Neural cell (in vitro differentiated cells): Measurements from ENCODE around the gene CDH4.

Experiments
- EP300 ChIP-seq: fragments of 450-650 bp; conservative IDR thresholded peaks from 2 replicates; pipeline ENCODE4 v1.6.1; 2014; ENCODE audit warnings: antibody characterized with exemption, mild to moderate bottlenecking, moderate library complexity; ENCODE audit not compliant: poor library complexity, severe bottlenecking
- EZH2 ChIP-seq: fragments of 200-600, 300-800 bp; shearing (Covaris generic), sonication (generic); IDR thresholded peaks from 2 replicates; pipeline ENCODE4 v1.6.1; 2014; ENCODE audit warnings: antibody characterized with exemption, low read length, borderline replicate concordance, mild to moderate bottlenecking; ENCODE audit not compliant: insufficient read depth, poor library complexity, severe bottlenecking
- MXI1 ChIP-seq: fragments of 450-650 bp; conservative IDR thresholded peaks from 2 replicates; pipeline ENCODE4 v1.6.1; 2014; ENCODE audit warnings: antibody characterized with exemption, mild to moderate bottlenecking; ENCODE audit not compliant: poor library complexity, severe bottlenecking
- POLR2AphosphoS5 ChIP-seq: IDR thresholded peaks from 2 replicates; pipeline ENCODE4 v1.6.1; 2012
- RAD21 ChIP-seq: fragments of 450-650 bp; conservative IDR thresholded peaks from 2 replicates; pipeline ENCODE4 v1.6.1; 2014; ENCODE audit warnings: antibody characterized with exemption, mild to moderate bottlenecking, moderate library complexity
- TAF1 ChIP-seq: IDR thresholded peaks from 2 replicates; pipeline ENCODE4 v1.6.1; 2012; ENCODE audit warnings: low read depth
- TF ChIP-seq, protein P1 (sequence below): fragments of 450-650 bp; IDR thresholded peaks from 2 replicates; pipeline ENCODE4 v1.5.1; 2014; ENCODE audit warnings: antibody characterized with exemption, mild to moderate bottlenecking, moderate library complexity; ENCODE audit not compliant: poor library complexity, severe bottlenecking
- TF ChIP-seq, protein P2 (sequence below): IDR thresholded peaks from 2 replicates; pipeline ENCODE4 v1.6.1; 2012; ENCODE audit warnings: borderline replicate concordance

GRCh38 chr20:61394088-61394799, 142.2 kb downstream of the CDH4 start:
- TF ChIP-seq, protein P1, sequence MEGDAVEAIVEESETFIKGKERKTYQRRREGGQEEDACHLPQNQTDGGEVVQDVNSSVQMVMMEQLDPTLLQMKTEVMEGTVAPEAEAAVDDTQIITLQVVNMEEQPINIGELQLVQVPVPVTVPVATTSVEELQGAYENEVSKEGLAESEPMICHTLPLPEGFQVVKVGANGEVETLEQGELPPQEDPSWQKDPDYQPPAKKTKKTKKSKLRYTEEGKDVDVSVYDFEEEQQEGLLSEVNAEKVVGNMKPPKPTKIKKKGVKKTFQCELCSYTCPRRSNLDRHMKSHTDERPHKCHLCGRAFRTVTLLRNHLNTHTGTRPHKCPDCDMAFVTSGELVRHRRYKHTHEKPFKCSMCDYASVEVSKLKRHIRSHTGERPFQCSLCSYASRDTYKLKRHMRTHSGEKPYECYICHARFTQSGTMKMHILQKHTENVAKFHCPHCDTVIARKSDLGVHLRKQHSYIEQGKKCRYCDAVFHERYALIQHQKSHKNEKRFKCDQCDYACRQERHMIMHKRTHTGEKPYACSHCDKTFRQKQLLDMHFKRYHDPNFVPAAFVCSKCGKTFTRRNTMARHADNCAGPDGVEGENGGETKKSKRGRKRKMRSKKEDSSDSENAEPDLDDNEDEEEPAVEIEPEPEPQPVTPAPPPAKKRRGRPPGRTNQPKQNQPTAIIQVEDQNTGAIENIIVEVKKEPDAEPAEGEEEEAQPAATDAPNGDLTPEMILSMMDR: no peak
- TF ChIP-seq EP300 (no peak), RAD21 (no peak), POLR2AphosphoS5 (no peak), EZH2 (no peak), TAF1 (no peak), MXI1 (no peak)
- TF ChIP-seq, protein P2, sequence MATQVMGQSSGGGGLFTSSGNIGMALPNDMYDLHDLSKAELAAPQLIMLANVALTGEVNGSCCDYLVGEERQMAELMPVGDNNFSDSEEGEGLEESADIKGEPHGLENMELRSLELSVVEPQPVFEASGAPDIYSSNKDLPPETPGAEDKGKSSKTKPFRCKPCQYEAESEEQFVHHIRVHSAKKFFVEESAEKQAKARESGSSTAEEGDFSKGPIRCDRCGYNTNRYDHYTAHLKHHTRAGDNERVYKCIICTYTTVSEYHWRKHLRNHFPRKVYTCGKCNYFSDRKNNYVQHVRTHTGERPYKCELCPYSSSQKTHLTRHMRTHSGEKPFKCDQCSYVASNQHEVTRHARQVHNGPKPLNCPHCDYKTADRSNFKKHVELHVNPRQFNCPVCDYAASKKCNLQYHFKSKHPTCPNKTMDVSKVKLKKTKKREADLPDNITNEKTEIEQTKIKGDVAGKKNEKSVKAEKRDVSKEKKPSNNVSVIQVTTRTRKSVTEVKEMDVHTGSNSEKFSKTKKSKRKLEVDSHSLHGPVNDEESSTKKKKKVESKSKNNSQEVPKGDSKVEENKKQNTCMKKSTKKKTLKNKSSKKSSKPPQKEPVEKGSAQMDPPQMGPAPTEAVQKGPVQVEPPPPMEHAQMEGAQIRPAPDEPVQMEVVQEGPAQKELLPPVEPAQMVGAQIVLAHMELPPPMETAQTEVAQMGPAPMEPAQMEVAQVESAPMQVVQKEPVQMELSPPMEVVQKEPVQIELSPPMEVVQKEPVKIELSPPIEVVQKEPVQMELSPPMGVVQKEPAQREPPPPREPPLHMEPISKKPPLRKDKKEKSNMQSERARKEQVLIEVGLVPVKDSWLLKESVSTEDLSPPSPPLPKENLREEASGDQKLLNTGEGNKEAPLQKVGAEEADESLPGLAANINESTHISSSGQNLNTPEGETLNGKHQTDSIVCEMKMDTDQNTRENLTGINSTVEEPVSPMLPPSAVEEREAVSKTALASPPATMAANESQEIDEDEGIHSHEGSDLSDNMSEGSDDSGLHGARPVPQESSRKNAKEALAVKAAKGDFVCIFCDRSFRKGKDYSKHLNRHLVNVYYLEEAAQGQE: no peak
